Measurements from ENCODE around the gene SPSB1. TPM values are rescaled to one million over a fixed set of nuclear protein-coding genes. Genes with fewer than 3 reads are reported as not detected.
A peak's percentile ranks its signal among the peaks of the same experiment; 100 is the strongest.

The SPSB1 gene
- total RNA-seq, 2 donors from 2014 or later = 107 to 171 TPM

DNA sequence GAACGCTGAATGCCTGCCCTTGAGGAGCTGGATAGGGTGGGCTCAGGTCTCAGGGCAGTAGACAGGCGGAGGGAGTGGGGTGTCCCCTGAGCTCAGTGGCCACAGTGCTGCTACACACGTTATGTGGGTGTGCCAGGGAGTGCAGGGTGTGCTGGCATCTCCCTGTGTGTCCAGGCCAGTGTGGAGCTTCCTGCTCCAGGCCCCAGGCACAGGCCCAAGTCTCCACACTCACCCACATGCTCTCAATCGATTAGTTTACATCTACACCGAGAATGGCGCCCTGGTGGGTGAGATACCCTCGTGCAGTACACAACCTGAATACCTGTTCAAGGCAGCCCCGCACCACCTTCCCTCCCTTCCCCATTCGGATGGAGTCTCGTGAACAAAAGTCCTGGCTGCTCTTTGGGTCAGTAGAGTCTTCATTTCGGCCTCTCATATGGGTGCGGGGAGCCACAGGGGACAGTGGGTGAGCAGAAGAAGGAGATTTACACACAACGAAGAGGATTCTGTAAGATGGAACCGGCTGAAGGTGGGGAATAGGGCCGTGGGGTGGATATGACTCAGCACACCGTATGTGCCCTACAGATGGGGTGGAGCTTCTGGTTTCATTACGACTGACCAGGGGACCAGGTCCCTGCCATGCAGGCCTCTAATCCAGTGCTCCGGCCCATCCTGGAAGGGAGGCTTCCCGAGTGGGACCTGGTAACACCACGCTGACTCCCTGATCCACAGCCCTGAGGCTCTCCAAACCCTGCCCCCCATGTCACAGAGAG lies 93.3 kb downstream of the SPSB1 start:
- no peaks in the 10 kb centered on the region for H3K36me3 ChIP-seq
- ATAC-seq (ENCODE audit: insufficient number of reproducible peaks, low FRiP score, low read depth) (no peak), DNase-seq (ENCODE audit: low spot score) (no peak)
- TF ChIP-seq, protein P1, sequence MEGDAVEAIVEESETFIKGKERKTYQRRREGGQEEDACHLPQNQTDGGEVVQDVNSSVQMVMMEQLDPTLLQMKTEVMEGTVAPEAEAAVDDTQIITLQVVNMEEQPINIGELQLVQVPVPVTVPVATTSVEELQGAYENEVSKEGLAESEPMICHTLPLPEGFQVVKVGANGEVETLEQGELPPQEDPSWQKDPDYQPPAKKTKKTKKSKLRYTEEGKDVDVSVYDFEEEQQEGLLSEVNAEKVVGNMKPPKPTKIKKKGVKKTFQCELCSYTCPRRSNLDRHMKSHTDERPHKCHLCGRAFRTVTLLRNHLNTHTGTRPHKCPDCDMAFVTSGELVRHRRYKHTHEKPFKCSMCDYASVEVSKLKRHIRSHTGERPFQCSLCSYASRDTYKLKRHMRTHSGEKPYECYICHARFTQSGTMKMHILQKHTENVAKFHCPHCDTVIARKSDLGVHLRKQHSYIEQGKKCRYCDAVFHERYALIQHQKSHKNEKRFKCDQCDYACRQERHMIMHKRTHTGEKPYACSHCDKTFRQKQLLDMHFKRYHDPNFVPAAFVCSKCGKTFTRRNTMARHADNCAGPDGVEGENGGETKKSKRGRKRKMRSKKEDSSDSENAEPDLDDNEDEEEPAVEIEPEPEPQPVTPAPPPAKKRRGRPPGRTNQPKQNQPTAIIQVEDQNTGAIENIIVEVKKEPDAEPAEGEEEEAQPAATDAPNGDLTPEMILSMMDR (IDR thresholded peaks at IDR 0.05) = no peak
- no peaks in the 10 kb centered on the region for H3K27me3 ChIP-seq (replicated peaks; ENCODE audit: insufficient read depth)
- peaks cover 36 to 71% of the 10 kb centered on the region in 2 donors for H3K4me1 ChIP-seq (ENCODE audit: control insufficient read depth in 1 of 2, low read depth in 2 of 2)
- H3K4me3 ChIP-seq = no peak overlapping the region
- peak overlapping the region; percentile 89 to 92 for H3K27ac ChIP-seq
- no peaks in the 10 kb centered on the region for H3K9me3 ChIP-seq

DNA sequence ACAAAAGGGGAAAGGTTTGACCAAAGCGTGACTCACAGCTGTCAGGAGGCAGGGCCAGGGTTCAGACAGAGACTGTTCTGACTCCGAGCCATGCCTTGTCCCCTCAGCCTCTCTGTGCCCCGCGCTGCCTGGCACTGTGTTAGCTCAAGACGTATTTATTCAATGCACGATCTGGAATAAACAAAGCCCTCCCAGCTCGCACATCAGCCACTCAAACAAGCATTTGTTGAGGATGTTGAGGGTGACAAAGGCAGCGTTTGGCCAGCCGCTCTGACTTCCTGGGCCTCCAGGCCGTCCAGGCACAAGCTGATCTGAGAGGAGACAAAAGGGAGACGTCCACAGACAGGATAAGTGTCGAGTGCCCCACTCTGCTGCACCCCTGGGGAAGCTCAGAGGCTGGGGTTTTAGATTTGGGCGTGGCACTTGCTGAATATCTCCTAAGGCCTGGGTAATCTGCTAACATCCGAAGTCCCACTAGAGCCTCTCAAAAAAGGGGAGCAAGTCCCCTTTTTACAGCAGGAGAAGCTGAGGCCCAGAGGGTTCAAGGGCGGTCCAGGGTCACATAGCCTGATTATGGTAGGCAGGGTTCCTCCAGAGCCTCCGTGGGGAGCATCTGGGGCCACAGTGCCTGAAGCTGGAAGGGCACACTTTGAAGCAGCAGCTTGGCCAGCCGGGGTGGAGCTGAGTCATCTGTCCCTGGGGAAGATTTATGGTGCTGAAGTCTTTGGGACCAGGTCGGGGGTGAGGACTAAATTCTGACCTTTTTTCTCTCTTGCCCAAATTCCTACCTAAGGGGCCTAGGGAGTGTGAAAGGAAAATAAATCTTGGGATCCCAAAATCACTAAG lies 95.9 kb downstream of the SPSB1 start:
- Histone ChIP-seq H3K9me3 (no peaks in the 10 kb centered on the region), H3K36me3 (no peaks in the 10 kb centered on the region), H3K27me3 (replicated peaks; ENCODE audit: insufficient read depth) (no peaks in the 10 kb centered on the region), H3K4me1 (ENCODE audit: control insufficient read depth in 1 of 2, low read depth in 2 of 2) (peaks cover 33 to 62% of the 10 kb centered on the region in 2 donors), H3K4me3 (no peak overlapping the region), H3K27ac (peak overlapping the region; percentile 43 to 69)
- TF ChIP-seq, protein P1 (IDR thresholded peaks at IDR 0.05) = no peak
- ATAC-seq (ENCODE audit: insufficient number of reproducible peaks, low FRiP score, low read depth) (peak; percentile 38), DNase-seq (ENCODE audit: low spot score) (no peak)

DNA sequence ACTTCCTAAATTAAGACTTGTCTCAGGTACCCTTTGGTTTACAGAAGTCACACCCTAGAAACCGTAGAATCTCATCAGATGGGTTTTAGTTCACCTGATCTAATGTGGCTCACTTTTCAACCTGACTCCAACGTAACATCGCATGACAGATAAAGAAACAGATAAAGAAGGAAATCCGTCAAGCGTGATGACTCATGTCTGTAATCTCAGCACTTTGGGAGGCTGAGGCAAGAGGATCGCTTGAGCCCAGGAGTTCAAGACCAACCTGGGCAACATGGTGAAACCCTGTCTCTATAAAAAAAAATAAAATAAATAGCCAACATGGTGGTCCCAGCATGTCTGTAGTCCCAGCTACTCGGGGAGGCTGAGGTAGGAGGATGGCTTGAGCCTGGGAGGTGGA lies 97.3 kb downstream of the SPSB1 start:
- no peaks in the 10 kb centered on the region for H3K27me3 ChIP-seq (replicated peaks; ENCODE audit: insufficient read depth)
- no peaks in the 10 kb centered on the region for H3K36me3 ChIP-seq
- H3K9me3 ChIP-seq = no peaks in the 10 kb centered on the region
- H3K27ac ChIP-seq = peak overlapping the region in 1 of 2 donors; percentile 69
- TF ChIP-seq, protein P1 (IDR thresholded peaks at IDR 0.05) = no peak
- ATAC-seq (ENCODE audit: insufficient number of reproducible peaks, low FRiP score, low read depth) = no peak
- DNase-seq (ENCODE audit: low spot score) = no peak
- no peak overlapping the region for H3K4me3 ChIP-seq
- peaks cover 22 to 48% of the 10 kb centered on the region in 2 donors for H3K4me1 ChIP-seq (ENCODE audit: control insufficient read depth in 1 of 2, low read depth in 2 of 2)

DNA sequence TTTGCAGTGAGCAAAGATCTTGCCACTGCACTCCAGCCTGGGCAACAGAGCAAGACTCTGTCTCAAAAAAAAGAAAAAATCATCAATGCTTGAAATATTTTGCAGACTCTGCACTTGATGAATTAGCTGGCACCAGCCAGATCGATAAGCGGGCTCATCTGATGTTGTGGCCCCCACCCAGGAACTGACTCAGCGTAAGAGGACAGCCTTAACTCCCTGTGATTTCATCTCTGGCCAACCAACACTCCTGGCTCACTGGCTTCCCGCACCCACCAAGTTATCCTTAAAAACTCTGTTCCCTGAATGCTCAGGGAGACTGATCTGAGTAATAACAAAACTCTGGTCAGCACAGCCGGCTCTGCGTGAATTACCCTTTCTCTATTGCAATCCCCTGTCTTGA lies 98.9 kb downstream of the SPSB1 start:
- TF ChIP-seq, protein P1 (IDR thresholded peaks at IDR 0.05) = no peak
- Histone ChIP-seq H3K27ac (no peak overlapping the region), H3K36me3 (no peaks in the 10 kb centered on the region), H3K4me3 (no peak overlapping the region), H3K27me3 (replicated peaks; ENCODE audit: insufficient read depth) (no peaks in the 10 kb centered on the region), H3K4me1 (ENCODE audit: control insufficient read depth in 1 of 2, low read depth in 2 of 2) (peaks cover 10 to 32% of the 10 kb centered on the region in 2 donors), H3K9me3 (no peaks in the 10 kb centered on the region)
- DNase-seq (ENCODE audit: low spot score) = no peak
- ATAC-seq (ENCODE audit: insufficient number of reproducible peaks, low FRiP score, low read depth) = no peak

DNA sequence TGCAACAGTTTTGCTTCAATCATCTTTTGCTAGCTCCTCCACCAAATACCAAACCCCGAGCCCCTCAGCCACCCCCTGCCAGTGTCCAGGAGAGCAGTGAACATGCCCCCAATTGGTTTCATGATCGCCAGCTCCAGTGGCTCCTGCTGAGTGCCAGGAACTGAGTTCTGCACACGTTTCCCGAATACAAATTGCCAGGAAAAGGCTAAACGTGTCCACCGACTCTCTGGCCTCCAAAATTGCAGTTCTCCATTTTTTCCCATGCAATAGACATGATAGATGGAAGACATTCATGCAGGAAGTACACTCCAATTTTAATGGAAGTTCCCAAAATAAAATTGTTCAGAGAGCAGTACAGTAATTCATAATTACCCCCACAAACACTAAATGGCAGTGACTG lies 101.3 kb downstream of the SPSB1 start:
- TF ChIP-seq, protein P1 (IDR thresholded peaks at IDR 0.05) = no peak
- no peak for ATAC-seq (ENCODE audit: insufficient number of reproducible peaks, low FRiP score, low read depth)
- Histone ChIP-seq H3K27ac (no peak overlapping the region), H3K27me3 (replicated peaks; ENCODE audit: insufficient read depth) (no peaks in the 10 kb centered on the region), H3K36me3 (no peaks in the 10 kb centered on the region), H3K4me1 (ENCODE audit: control insufficient read depth in 1 of 2, low read depth in 2 of 2) (peaks cover 14 to 29% of the 10 kb centered on the region in 2 donors), H3K9me3 (no peaks in the 10 kb centered on the region), H3K4me3 (no peak overlapping the region)
- DNase-seq (ENCODE audit: low spot score) = no peak

Measured in thoracic aorta (tissue), 2 donors.